ENCODE results near the gene PLXDC2. TPM values are rescaled to one million over a fixed set of nuclear protein-coding genes. Genes with fewer than 3 reads are reported as not detected.

The PLXDC2 gene
- total RNA-seq, 4 donors from 2014 or later, result 21.2 to 43.2 (median 32.7) TPM

GRCh38 chr10:19929506-19930140 is 113.4 kb downstream of the PLXDC2 start:
- Histone ChIP-seq H3K36me3 (no peaks in the 10 kb centered on the region), H3K4me3 (no peak overlapping the region), H3K4me1 (peaks cover 0 to 31% (median 0%) of the 10 kb centered on the region in 4 donors), H3K27ac (peak overlapping the region in 1 of 4 donors; percentile 20), H3K9me3 (no peaks in the 10 kb centered on the region), H3K27me3 (no peaks in the 10 kb centered on the region)
- DNase-seq, result no peak
- no peak for TF ChIP-seq POLR2A (IDR thresholded peaks at IDR 0.05)
- no peak for TF ChIP-seq CTCF (IDR thresholded peaks at IDR 0.05)

GRCh38 chr10:19930936-19931893 is 115.0 kb downstream of the PLXDC2 start:
- H3K27me3 ChIP-seq, result no peaks in the 10 kb centered on the region
- H3K9me3 ChIP-seq, result no peaks in the 10 kb centered on the region
- no peak for DNase-seq
- H3K27ac ChIP-seq, result peak overlapping the region in 2 of 4 donors; percentile 38 to 54
- no peak overlapping the region for H3K4me3 ChIP-seq
- TF ChIP-seq CTCF (IDR thresholded peaks at IDR 0.05) (no peak), POLR2A (IDR thresholded peaks at IDR 0.05) (no peak)
- no peaks in the 10 kb centered on the region for H3K36me3 ChIP-seq
- peaks cover 0 to 31% (median 0%) of the 10 kb centered on the region in 4 donors for H3K4me1 ChIP-seq

GRCh38 chr10:19931894-19932590 is 115.8 kb downstream of the PLXDC2 start:
- Histone ChIP-seq H3K36me3 (no peaks in the 10 kb centered on the region), H3K27ac (peak overlapping the region in 1 of 4 donors; percentile 54), H3K4me1 (peaks cover 0 to 31% (median 0%) of the 10 kb centered on the region in 4 donors), H3K27me3 (no peaks in the 10 kb centered on the region), H3K4me3 (no peak overlapping the region), H3K9me3 (no peaks in the 10 kb centered on the region)
- TF ChIP-seq CTCF (IDR thresholded peaks at IDR 0.05), result no peak
- TF ChIP-seq POLR2A (IDR thresholded peaks at IDR 0.05), result no peak
- no peak for DNase-seq

DNA sequence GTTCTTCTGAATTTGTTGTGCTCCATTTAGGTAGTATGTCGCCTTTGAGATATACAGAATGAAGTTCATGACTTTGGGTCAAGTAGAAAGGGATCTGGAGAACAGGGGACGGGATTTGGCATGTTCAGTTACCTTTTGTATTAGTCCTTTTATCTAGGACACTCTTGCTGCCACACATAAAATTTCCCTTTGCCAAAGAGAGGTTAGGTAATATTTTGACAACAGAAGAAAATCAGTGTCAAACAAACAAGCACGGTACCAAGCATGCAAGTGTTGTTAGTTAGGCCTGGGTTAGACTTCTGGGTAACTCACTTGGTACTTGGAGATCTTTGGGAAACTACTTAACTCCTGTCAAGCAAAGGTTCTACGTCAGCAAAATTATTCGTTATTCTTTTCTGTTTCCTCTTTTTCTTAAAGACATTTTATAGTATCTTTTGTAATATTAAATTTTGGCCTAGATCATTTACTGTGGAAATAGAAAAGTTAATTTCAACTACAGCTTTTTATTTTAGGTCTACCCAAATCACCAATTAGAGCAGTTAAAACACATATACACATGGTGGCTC is 116.7 kb downstream of the PLXDC2 start:
- H3K4me1 ChIP-seq, result peaks cover 0 to 31% (median 0%) of the 10 kb centered on the region in 4 donors
- H3K36me3 ChIP-seq, result no peaks in the 10 kb centered on the region
- H3K4me3 ChIP-seq, result no peak overlapping the region
- DNase-seq, result no peak
- TF ChIP-seq POLR2A (IDR thresholded peaks at IDR 0.05), result no peak
- no peak for TF ChIP-seq CTCF (IDR thresholded peaks at IDR 0.05)
- no peak overlapping the region for H3K27ac ChIP-seq
- no peaks in the 10 kb centered on the region for H3K27me3 ChIP-seq
- no peaks in the 10 kb centered on the region for H3K9me3 ChIP-seq

DNA sequence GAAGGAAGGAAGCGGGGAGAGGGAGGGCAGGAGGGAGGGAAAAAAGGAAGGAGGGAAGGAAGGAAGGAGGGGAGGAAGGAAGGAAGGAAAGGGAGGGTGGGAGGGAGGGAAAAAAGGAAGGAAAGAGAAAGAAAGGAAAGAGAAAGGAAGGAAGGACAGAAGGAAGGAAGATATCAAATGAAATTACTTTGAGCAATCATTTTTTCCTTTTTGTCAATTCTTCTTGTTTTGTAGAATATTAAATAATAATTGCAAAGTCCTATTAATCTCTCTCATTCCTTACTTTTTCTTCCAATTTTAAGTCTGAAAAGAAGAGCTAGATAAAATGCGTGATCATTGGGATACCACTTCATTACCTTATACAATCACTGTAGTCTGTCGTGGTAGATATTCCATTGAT is 117.5 kb downstream of the PLXDC2 start:
- H3K4me1 ChIP-seq, result peaks cover 0 to 31% (median 0%) of the 10 kb centered on the region in 4 donors
- H3K36me3 ChIP-seq, result no peaks in the 10 kb centered on the region
- TF ChIP-seq POLR2A (IDR thresholded peaks at IDR 0.05) (no peak), CTCF (IDR thresholded peaks at IDR 0.05) (no peak)
- no peaks in the 10 kb centered on the region for H3K27me3 ChIP-seq
- no peak overlapping the region for H3K4me3 ChIP-seq
- H3K9me3 ChIP-seq, result no peaks in the 10 kb centered on the region
- no peak for DNase-seq
- H3K27ac ChIP-seq, result no peak overlapping the region

Measured in Peyer's patch (tissue), 4 donors.